Heart left ventricle (tissue), 16 donors: Measurements from ENCODE around the gene GAK. TPM values are rescaled to one million over a fixed set of nuclear protein-coding genes. Genes with fewer than 3 reads are reported as not detected.

Experiments
- ATAC-seq, 4 donors: fragments of 200-7000 bp; cut with Tn5 transposase; one replicate each; pipeline ENCODE4 v1.9.1; 2020 to 2022; ENCODE audit warnings: moderate library complexity in 4 of 4, mild to moderate bottlenecking in 3 of 4, moderate number of reproducible peaks in 1 of 4
- DNase-seq, 5 donors: peaks; one replicate each; pipeline ENCODE4 v3.0.0-alpha.2; 2020
- H3K27ac ChIP-seq, 12 donors: fragments of 200-600 bp; sonication (generic) in 4 of 12; one replicate each; pipeline versions ENCODE4 v1.5.0 to v1.8.0; 2016 to 2022; ENCODE audit warnings: mild to moderate bottlenecking in 2 of 12
- H3K27me3 ChIP-seq, 9 donors: fragments of 200-600 bp; sonication (generic) in 2 of 9; one replicate each; pipeline versions ENCODE4 v1.5.1 to v1.8.0; 2016 to 2022; ENCODE audit warnings: mild to moderate bottlenecking in 3 of 9
- H3K36me3 ChIP-seq, 9 donors: fragments of 200-600 bp; sonication (generic) in 2 of 9; one replicate each; pipeline versions ENCODE4 v1.5.0 to v1.8.0; 2018 to 2022; ENCODE audit warnings: mild to moderate bottlenecking in 2 of 9
- H3K4me1 ChIP-seq, 12 donors: fragments of 200-600 bp; sonication (generic) in 4 of 12; one replicate each; pipeline versions ENCODE4 v1.5.0 to v1.8.0; 2016 to 2022; ENCODE audit warnings: mild to moderate bottlenecking in 3 of 12
- H3K4me3 ChIP-seq, 12 donors: fragments of 200-600 bp; sonication (generic) in 4 of 12; one replicate each; pipeline versions ENCODE4 v1.5.0 to v1.8.0; 2017 to 2022; ENCODE audit warnings: mild to moderate bottlenecking in 9 of 12, moderate library complexity in 4 of 12
- H3K9me3 ChIP-seq, 12 donors: fragments of 200-600 bp; sonication (generic) in 4 of 12; one replicate each; pipeline versions ENCODE4 v1.5.0 to v1.8.0; 2016 to 2022; ENCODE audit warnings: mild to moderate bottlenecking in 1 of 12
- CTCF ChIP-seq, 12 donors: fragments of 200-600 bp; sonication (generic) in 4 of 12; IDR thresholded peaks; one replicate each; pipeline versions ENCODE4 v1.5.0 to v1.8.0; 2018 to 2022; ENCODE audit warnings: antibody characterized with exemption in 12 of 12, mild to moderate bottlenecking in 5 of 12
- POLR2A ChIP-seq, 2 donors: fragments of 450-650 bp; IDR thresholded peaks; one replicate each; pipeline ENCODE4 v1.6.1; 2017; ENCODE audit warnings: antibody characterized with exemption in 2 of 2, mild to moderate bottlenecking in 2 of 2, moderate library complexity in 2 of 2
- WGBS, 4 donors: extraction: QIAGEN DNeasy Blood & Tissue Kit in 2 of 4; methylation state at CpG; one replicate each; pipeline versions ENCODE4 v1.1.5 to v1.1.7; 2013 to 2018; 5-methylcytosine and 5-hydroxymethylcytosine counted together
- intact Hi-C, 10 donors: fragments of 100-400 bp; cut with DNase I; formaldehyde crosslinking; loops; one replicate each; pipeline versions ENCODE4 v1.11.1 to v1.14.2; 2022
- polyA plus RNA-seq, 2 donors: library from polyadenylated mRNA; stranded (reverse); fragments of 200-250 nt; gene quantifications; one replicate each; pipeline ENCODE4 v1.2.3, GENCODE V29; 2013
- total RNA-seq, 9 donors: library from RNA; depleted of rRNA in 2 of 9; stranded (reverse); fragments of >200 nt in 2 of 9; fragmentation: NEBNext Ultra II Directional in 3 of 9; extraction: Animal tissue kit (Norgen Biotek cat#: 25700) in 3 of 9; gene quantifications; one replicate each; pipeline versions ENCODE4 v1.1.0 to v1.2.4, GENCODE V29; 2016 to 2023
- donor health status: ischemic (EF 13 %, LVEDD 7.1; RV severe dilation, severe dysfunction).
- donor health status: healthy with polysubstance abuse.
- donor health status: DM: no; HTN: yes; CAD: no.
- donor health status: DM: no; HTN: no; CAD: no.
- donor health status: ischemic (EF 25% LVEDD 6.9; RV normal size, moderate dysfunction).
- donor health status: ischemic (EF 25% LVEDD 5.7; RV mildly dilated, moderate dysfunction).
- donor health status: healthy.
- donor health status: DM: yes; HTN: yes; CAD: no.
- donor health status: ischemic (EF 35%, LVEDD 5.7; RV mildly dilated, moderate dysfunction).
- donor health status: nonischemic (EF 11% LVEDD 7.7; RV severe dilation, severe dysfunction).
- donor health status: DM: yes; HTN: yes; CAD: no.
- donor health status: PGD.
- donor health status: ischemic (EF 29% LVEDD 5.4; RV normal size, mild dysfunction).
- donor health status: nonischemic (EF 23%, LVEDD 6.1; RV moderate dilation, normal function).

Gene GAK
- total and polyA plus RNA-seq, 11 donors: 22.8 to 55.1 (median 33.8) TPM

GRCh38 chr4:963276-964225 is 31.4 kb upstream of the GAK start:
- Histone ChIP-seq H3K4me1 (peaks cover 0 to 12% (median 0%) of the 10 kb centered on the region in 12 donors), H3K9me3 (no peaks in the 10 kb centered on the region), H3K27me3 (peaks cover 0 to 11% (median 0%) of the 10 kb centered on the region in 9 donors), H3K36me3 (peaks cover 0 to 75% (median 10%) of the 10 kb centered on the region in 9 donors), H3K4me3 (no peak overlapping the region), H3K27ac (no peak overlapping the region)
- ATAC-seq (no peak), DNase-seq (peak in 1 of 5 donors; percentile 61)
- 94 to 96% (median 95%) methylated on average over 22 to 39 of the region's 39 CpGs for WGBS, 4 donors
- TF ChIP-seq POLR2A (IDR thresholded peaks at IDR 0.05) (no peak), CTCF (IDR thresholded peaks at IDR 0.05) (no peak)
- intact Hi-C loops: no loop called here

- Histone ChIP-seq H3K4me1 (peaks cover 0 to 3% (median 0%) of the 10 kb centered on the region in 12 donors), H3K36me3 (peaks cover 0 to 85% (median 13%) of the 10 kb centered on the region in 9 donors), H3K4me3 (no peak overlapping the region), H3K27me3 (peaks cover 0 to under 1% (median 0%) of the 10 kb centered on the region in 9 donors), H3K27ac (no peak overlapping the region), H3K9me3 (no peaks in the 10 kb centered on the region)
- intact Hi-C loops: no loop called here
- 92 to 94% (median 93%) methylated on average over 25 to 54 of the region's 54 CpGs for WGBS, 4 donors
- peak in 1 of 5 donors; percentile 64 for DNase-seq
- TF ChIP-seq POLR2A (IDR thresholded peaks at IDR 0.05): no peak
- no peak for TF ChIP-seq CTCF (IDR thresholded peaks at IDR 0.05)
- ATAC-seq: no peak
Measured at GRCh38 chr4:962231-963208, 30.4 kb upstream of the GAK start.

DNA sequence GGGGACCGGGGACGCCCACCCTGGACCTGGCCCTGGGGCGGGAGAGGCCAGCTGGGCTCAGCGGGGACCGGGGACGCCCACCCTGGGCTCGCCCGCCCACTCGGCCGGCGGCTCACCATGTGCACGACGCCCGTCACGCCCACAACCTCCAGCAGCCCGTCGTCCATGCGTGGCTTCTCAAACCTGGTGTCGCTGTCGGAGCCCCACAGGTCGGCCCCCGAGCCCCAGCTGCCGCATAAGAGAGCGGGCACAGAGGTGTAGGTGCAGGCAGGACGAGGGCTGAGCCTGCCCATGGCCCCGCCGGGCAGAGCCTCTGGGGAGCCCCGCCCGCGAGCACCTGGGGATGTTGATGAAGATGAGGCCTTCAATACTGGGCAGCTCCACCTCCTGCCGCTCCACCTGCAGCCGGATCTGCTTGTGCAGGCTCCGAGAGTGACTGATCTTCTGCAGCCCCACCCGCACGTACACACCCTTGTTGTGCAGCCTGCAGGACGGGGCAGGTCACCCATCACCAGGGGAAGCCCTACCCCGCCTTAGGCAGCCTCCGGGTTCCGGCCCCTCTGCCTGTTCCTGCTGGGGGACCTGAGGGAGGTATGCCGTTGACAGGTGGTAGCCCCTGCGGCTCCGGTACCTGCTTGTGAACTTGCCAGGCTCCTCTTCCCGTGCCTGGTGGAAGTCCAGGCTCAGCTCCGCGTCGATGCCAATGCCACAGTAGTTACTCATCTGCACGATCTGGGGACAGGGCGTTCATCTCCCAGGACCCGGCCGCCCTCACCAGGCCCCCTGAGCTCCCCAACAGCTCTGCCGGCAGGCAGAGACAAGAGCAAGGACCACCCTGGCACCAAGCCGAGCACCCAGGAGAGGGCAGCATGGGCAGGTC is 29.5 kb upstream of the GAK start:
- peak in 1 of 4 donors; percentile 3 for ATAC-seq
- no peak for DNase-seq
- Histone ChIP-seq H3K4me1 (no peaks in the 10 kb centered on the region), H3K9me3 (no peaks in the 10 kb centered on the region), H3K4me3 (no peak overlapping the region), H3K27ac (no peak overlapping the region), H3K27me3 (no peaks in the 10 kb centered on the region), H3K36me3 (peaks cover 0 to 86% (median 13%) of the 10 kb centered on the region in 9 donors)
- WGBS, 4 donors: 92 to 94% (median 93%) methylated on average over 31 to 52 of the region's 52 CpGs
- TF ChIP-seq POLR2A (IDR thresholded peaks at IDR 0.05) (no peak), CTCF (IDR thresholded peaks at IDR 0.05) (no peak)
- intact Hi-C loops: no loop called here
